Peyer's patch (tissue), 4 donors: ENCODE results near the gene FAT1. TPM values are rescaled to one million over a fixed set of nuclear protein-coding genes. Genes with fewer than 3 reads are reported as not detected.
"Not testable (repeated sequence)": the region's sequence is repeated elsewhere in the genome, so short reads cannot be mapped to it uniquely, and the experiment has no call there.

ENCODE experiments used
- DNase-seq, 3 donors: peaks; one replicate each; pipeline ENCODE4 v3.0.0-alpha.2; 2017 to 2019
- H3K27ac ChIP-seq, 4 donors: fragments of 200-600 bp; sonication (generic); one replicate each; pipeline ENCODE4 v1.5.1; 2016 to 2019
- H3K27me3 ChIP-seq, 2 donors: fragments of 200-600 bp; sonication (generic); one replicate each; pipeline ENCODE4 v1.5.1; 2019
- H3K36me3 ChIP-seq, 3 donors: fragments of 200-600 bp; sonication (generic); one replicate each; pipeline ENCODE4 v1.5.1; 2016 to 2019
- H3K4me1 ChIP-seq, 4 donors: fragments of 200-600 bp; sonication (generic); one replicate each; pipeline ENCODE4 v1.5.1; 2016 to 2019
- H3K4me3 ChIP-seq, 4 donors: fragments of 200-600 bp; sonication (generic); 1 replicate in 3 of 4; 2 replicates in 1 of 4; pipeline ENCODE4 v1.5.1; 2016 to 2019; ENCODE audit warnings: mild to moderate bottlenecking in 1 of 4
- H3K9me3 ChIP-seq, 4 donors: fragments of 200-600 bp; sonication (generic); one replicate each; pipeline ENCODE4 v1.5.1; 2016 to 2019; ENCODE audit warnings: mild to moderate bottlenecking in 1 of 4
- CTCF ChIP-seq, 6 experiments: fragments of 450-650 bp in 4 of 6; fragments of 200-600 bp in 2 of 6; sonication (generic) in 1 of 6; IDR thresholded peaks; one replicate each; pipeline ENCODE4 v1.5.1; 2017 to 2019; ENCODE audit warnings: antibody characterized with exemption in 6 of 6, mild to moderate bottlenecking in 3 of 6, moderate library complexity in 1 of 6
- POLR2A ChIP-seq, 2 donors: fragments of 450-650 bp; IDR thresholded peaks; one replicate each; pipeline ENCODE4 v1.5.1; 2017; ENCODE audit warnings: antibody characterized with exemption in 2 of 2, mild to moderate bottlenecking in 2 of 2, moderate library complexity in 2 of 2
- total RNA-seq, 4 donors: library from RNA; depleted of rRNA; stranded (reverse); fragments of >200 nt; gene quantifications; one replicate each; pipeline ENCODE4 v1.1.0, GENCODE V29; 2016

FAT1 gene
- total RNA-seq, 4 donors from 2014 or later = 88.3 to 580 (median 468) TPM

GRCh38 chr4:186762361-186762760 lies 38.7 kb upstream of the FAT1 start:
- H3K4me1 ChIP-seq = peaks cover 0 to 16% (median 0%) of the 10 kb centered on the region in 4 donors

GRCh38 chr4:186761956-186762355 lies 38.3 kb upstream of the FAT1 start:
- not testable (repeated sequence) for H3K27me3 ChIP-seq, DNase-seq, H3K27ac ChIP-seq, H3K9me3 ChIP-seq, H3K4me3 ChIP-seq, H3K36me3 ChIP-seq
- peaks cover 0 to 16% (median 0%) of the 10 kb centered on the region in 4 donors for H3K4me1 ChIP-seq

More at GRCh38 chr4:186762361-186762760, 38.7 kb upstream of the FAT1 start:
- no peak for DNase-seq
- Histone ChIP-seq H3K27me3 (no peaks in the 10 kb centered on the region), H3K27ac (no peak overlapping the region), H3K9me3 (no peaks in the 10 kb centered on the region), H3K4me3 (no peak overlapping the region), H3K36me3 (no peaks in the 10 kb centered on the region)
- TF ChIP-seq POLR2A (IDR thresholded peaks at IDR 0.05) (no peak), CTCF (IDR thresholded peaks at IDR 0.05) (no peak)

- no peak for TF ChIP-seq CTCF (IDR thresholded peaks at IDR 0.05)
- no peak for TF ChIP-seq POLR2A (IDR thresholded peaks at IDR 0.05)
- H3K9me3 ChIP-seq = no peaks in the 10 kb centered on the region
- no peak overlapping the region for H3K4me3 ChIP-seq
- peaks cover 0 to 13% (median 0%) of the 10 kb centered on the region in 4 donors for H3K4me1 ChIP-seq
- DNase-seq = no peak
- H3K36me3 ChIP-seq = no peaks in the 10 kb centered on the region
- no peaks in the 10 kb centered on the region for H3K27me3 ChIP-seq
- H3K27ac ChIP-seq = no peak overlapping the region
Measured at GRCh38 chr4:186761393-186761792, 37.7 kb upstream of the FAT1 start.

- H3K27me3 ChIP-seq = no peaks in the 10 kb centered on the region
- no peak for DNase-seq
- H3K4me3 ChIP-seq = no peak overlapping the region
- no peaks in the 10 kb centered on the region for H3K36me3 ChIP-seq
- TF ChIP-seq CTCF (IDR thresholded peaks at IDR 0.05) (no peak), POLR2A (IDR thresholded peaks at IDR 0.05) (no peak)
- peaks cover 0 to 9% (median 0%) of the 10 kb centered on the region in 4 donors for H3K4me1 ChIP-seq
- H3K27ac ChIP-seq = no peak overlapping the region
- H3K9me3 ChIP-seq = no peaks in the 10 kb centered on the region
Measured at GRCh38 chr4:186760576-186760975, 36.9 kb upstream of the FAT1 start.

GRCh38 chr4:186759990-186760389 lies 36.3 kb upstream of the FAT1 start:
- Histone ChIP-seq H3K4me1 (peaks cover 0 to 8% (median 0%) of the 10 kb centered on the region in 4 donors), H3K4me3 (no peak overlapping the region), H3K9me3 (no peaks in the 10 kb centered on the region), H3K27me3 (no peaks in the 10 kb centered on the region), H3K36me3 (no peaks in the 10 kb centered on the region), H3K27ac (no peak overlapping the region)
- TF ChIP-seq CTCF (IDR thresholded peaks at IDR 0.05) (no peak), POLR2A (IDR thresholded peaks at IDR 0.05) (no peak)
- DNase-seq = no peak

- Histone ChIP-seq H3K27me3 (no peaks in the 10 kb centered on the region), H3K4me3 (no peak overlapping the region), H3K9me3 (no peaks in the 10 kb centered on the region), H3K27ac (no peak overlapping the region), H3K4me1 (peaks cover 0 to 7% (median 0%) of the 10 kb centered on the region in 4 donors), H3K36me3 (no peaks in the 10 kb centered on the region)
- DNase-seq = no peak
- no peak for TF ChIP-seq POLR2A (IDR thresholded peaks at IDR 0.05)
- no peak for TF ChIP-seq CTCF (IDR thresholded peaks at IDR 0.05)
Measured at GRCh38 chr4:186758929-186759682, 35.5 kb upstream of the FAT1 start.
